MCF 10A (cell line): ENCODE results near the gene SLC22A7. TPM values are rescaled to one million over a fixed set of nuclear protein-coding genes. Genes with fewer than 3 reads are reported as not detected.

Experiments used
- BruUV-seq: library from RNA; stranded (reverse); fragments of 400-500 nt; replicated peaks from 2 replicates; lab custom pipeline; 2021; lab: Mats Ljungman, UMichigan
- CTCF ChIA-PET: fragments of 300-600 bp; sonication (Branson Sonifier 250); formaldehyde crosslinking; extraction: SDS; loops from one replicate; lab custom pipeline; 2021; ENCODE audit warnings: antibody characterized with exemption, inconsistent platforms; lab: Yijun Ruan, JAX
- POLR2A ChIA-PET: fragments of 300-600, 350-650 bp; sonication (Branson Sonifier 250); formaldehyde crosslinking; extraction: SDS; loops from one replicate; lab custom pipeline; 2020; ENCODE audit warnings: antibody characterized with exemption, inconsistent platforms; lab: Yijun Ruan, JAX
- DNase-seq: peaks from one replicate; pipeline ENCODE4 v3.0.0-alpha.2; 2018; ENCODE audit not compliant: unreplicated experiment
- H3K27ac Mint-ChIP-seq: one replicate; pipeline ENCODE4 v1.8.0; 2022; ENCODE audit warnings: mild to moderate bottlenecking, low read depth, mixed read lengths; ENCODE audit not compliant: unreplicated experiment
- H3K27me3 Mint-ChIP-seq: one replicate; pipeline ENCODE4 v1.8.0; 2022; ENCODE audit warnings: mixed read lengths; ENCODE audit not compliant: insufficient read depth, unreplicated experiment
- H3K36me3 Mint-ChIP-seq: one replicate; pipeline ENCODE4 v1.8.0; 2022; ENCODE audit warnings: mild to moderate bottlenecking, moderate library complexity, mixed read lengths; ENCODE audit not compliant: insufficient read depth, unreplicated experiment
- H3K4me1 Mint-ChIP-seq: one replicate; pipeline ENCODE4 v1.8.0; 2022; ENCODE audit warnings: mixed read lengths; ENCODE audit not compliant: insufficient read depth, unreplicated experiment
- H3K4me3 Mint-ChIP-seq: one replicate; pipeline ENCODE4 v1.8.0; 2022; ENCODE audit warnings: mild to moderate bottlenecking, moderate library complexity, mixed read lengths; ENCODE audit not compliant: unreplicated experiment
- H3K9me3 Mint-ChIP-seq: one replicate; pipeline ENCODE4 v1.8.0; 2022; ENCODE audit warnings: mixed read lengths; ENCODE audit not compliant: unreplicated experiment
- intact Hi-C: fragments of 100-400 bp; cut with micrococcal nuclease; formaldehyde crosslinking; loops from 2 replicates; pipeline ENCODE4 v1.14.1; 2022
- total RNA-seq: library from RNA; stranded (reverse); gene quantifications from 2 replicates; pipeline ENCODE4 v1.2.3, GENCODE V29; 2022
- TF ChIP-seq, protein P1 (sequence below): fragments of 200-600 bp; IDR thresholded peaks from one replicate; pipeline ENCODE4 v1.8.0; 2022; ENCODE audit warnings: antibody characterized with exemption, mild to moderate bottlenecking; ENCODE audit not compliant: unreplicated experiment

SLC22A7 gene
- total RNA-seq, 1 experiment from 2014 or later: not detected

- ChIA-PET CTCF (interaction anchor here (0.6 to 2.0 kb wide), 5 partner anchors 18 to 583 kb away, joined by 3 to 5 read pairs (median 3); no protein-coding TSS in a partner anchor), POLR2A (interaction anchor here (1.2 kb wide), 1 partner anchor 79 kb away, joined by 4 read pairs; no protein-coding TSS in a partner anchor)
- Mint-ChIP-seq H3K36me3 (no peaks in the 10 kb centered on the region), H3K27ac (no peak overlapping the region), H3K4me1 (no peaks in the 10 kb centered on the region), H3K4me3 (no peak overlapping the region), H3K9me3 (no peaks in the 10 kb centered on the region), H3K27me3 (peaks cover 39% of the 10 kb centered on the region)
- no peak for DNase-seq
- no TSS peak for BruUV-seq
- TF ChIP-seq, protein P1, sequence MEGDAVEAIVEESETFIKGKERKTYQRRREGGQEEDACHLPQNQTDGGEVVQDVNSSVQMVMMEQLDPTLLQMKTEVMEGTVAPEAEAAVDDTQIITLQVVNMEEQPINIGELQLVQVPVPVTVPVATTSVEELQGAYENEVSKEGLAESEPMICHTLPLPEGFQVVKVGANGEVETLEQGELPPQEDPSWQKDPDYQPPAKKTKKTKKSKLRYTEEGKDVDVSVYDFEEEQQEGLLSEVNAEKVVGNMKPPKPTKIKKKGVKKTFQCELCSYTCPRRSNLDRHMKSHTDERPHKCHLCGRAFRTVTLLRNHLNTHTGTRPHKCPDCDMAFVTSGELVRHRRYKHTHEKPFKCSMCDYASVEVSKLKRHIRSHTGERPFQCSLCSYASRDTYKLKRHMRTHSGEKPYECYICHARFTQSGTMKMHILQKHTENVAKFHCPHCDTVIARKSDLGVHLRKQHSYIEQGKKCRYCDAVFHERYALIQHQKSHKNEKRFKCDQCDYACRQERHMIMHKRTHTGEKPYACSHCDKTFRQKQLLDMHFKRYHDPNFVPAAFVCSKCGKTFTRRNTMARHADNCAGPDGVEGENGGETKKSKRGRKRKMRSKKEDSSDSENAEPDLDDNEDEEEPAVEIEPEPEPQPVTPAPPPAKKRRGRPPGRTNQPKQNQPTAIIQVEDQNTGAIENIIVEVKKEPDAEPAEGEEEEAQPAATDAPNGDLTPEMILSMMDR: no peak
- intact Hi-C loops: no loop called here
These were observed 44.7 kb upstream of the SLC22A7 start for GRCh38 chr6:43253401-43253800.

DNA sequence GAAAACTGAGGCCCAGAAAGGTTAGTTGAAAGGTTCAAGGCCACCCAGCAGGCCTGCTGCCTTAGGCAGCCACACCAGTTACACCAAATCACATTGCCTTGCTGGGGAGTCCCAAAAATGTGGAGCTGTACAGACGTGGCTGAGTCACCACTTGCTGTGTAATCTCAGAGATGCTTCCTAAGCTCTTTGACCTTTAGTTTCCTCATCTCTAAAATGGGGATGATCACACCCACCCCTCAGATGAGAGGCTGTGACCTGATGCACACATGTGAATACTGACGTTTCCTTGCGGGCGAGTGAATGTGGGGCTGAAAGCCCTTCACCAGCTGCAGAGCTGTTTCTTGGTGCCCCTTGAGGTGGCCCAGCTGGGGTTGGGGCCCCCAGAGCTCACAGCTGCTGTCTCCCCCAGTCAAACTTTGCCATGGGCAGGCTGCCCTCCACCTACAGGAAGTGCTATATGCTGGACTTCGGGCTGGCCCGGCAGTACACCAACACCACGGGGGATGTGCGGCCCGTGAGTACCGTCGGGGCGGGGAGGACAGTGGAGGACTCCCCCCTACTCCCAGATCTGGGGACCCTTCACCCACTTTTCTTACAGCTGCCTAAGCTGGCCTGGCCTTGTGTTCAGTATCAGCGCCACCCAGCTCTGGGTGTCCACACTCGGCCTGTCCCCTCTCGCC lies 43.8 kb upstream of the SLC22A7 start:
- ChIA-PET CTCF (interaction anchor here (0.6 to 2.0 kb wide), 2 partner anchors 81 to 255 kb away, joined by 3 to 5 read pairs; no protein-coding TSS in a partner anchor), POLR2A (interaction anchor here (0.9 to 1.1 kb wide), 2 partner anchors 80 kb away, joined by 3 read pairs; no protein-coding TSS in a partner anchor)
- Mint-ChIP-seq H3K9me3 (no peaks in the 10 kb centered on the region), H3K4me3 (no peak overlapping the region), H3K27ac (no peak overlapping the region), H3K4me1 (no peaks in the 10 kb centered on the region), H3K27me3 (peaks cover 45% of the 10 kb centered on the region), H3K36me3 (no peaks in the 10 kb centered on the region)
- no TSS peak for BruUV-seq
- no peak for DNase-seq
- TF ChIP-seq, protein P1: no peak
- intact Hi-C loops: no loop called here

- intact Hi-C loops: no loop called here
- no TSS peak for BruUV-seq
- Mint-ChIP-seq H3K36me3 (no peaks in the 10 kb centered on the region), H3K27ac (no peak overlapping the region), H3K4me3 (no peak overlapping the region), H3K4me1 (no peaks in the 10 kb centered on the region), H3K9me3 (no peaks in the 10 kb centered on the region), H3K27me3 (peaks cover 49% of the 10 kb centered on the region)
- no peak for DNase-seq
- TF ChIP-seq, protein P1: no peak
- ChIA-PET POLR2A (interaction anchor here (1.1 kb wide), 1 partner anchor 80 kb away, joined by 3 read pairs; no protein-coding TSS in a partner anchor), CTCF (no interaction called here)
These were observed 43.2 kb upstream of the SLC22A7 start for GRCh38 chr6:43254846-43255245.

DNA sequence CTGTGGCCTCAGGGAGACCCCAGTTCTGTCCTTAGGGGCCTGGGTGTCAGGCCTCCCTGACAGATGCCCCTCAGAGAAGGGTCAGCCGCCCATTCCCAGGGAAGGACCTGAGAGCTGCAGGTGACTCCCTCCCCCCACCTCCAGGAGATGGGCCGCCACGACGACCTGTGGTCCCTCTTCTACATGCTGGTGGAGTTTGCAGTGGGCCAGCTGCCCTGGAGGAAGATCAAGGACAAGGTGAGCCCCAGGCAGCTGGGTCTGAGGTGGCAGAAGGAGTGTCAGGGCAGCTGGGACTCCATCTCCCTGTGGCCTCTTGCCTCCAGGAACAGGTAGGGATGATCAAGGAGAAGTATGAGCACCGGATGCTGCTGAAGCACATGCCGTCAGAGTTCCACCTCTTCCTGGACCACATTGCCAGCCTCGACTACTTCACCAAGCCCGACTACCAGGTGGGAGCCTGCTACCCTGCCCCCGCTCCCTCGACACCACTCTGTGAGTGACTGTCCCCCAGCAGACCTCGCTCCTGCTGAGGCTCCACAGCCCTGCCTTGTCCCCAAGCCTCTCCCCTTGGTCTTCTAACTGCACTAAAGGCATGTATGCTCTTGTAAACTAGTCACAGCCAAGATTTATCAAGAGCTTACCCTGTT lies 42.5 kb upstream of the SLC22A7 start:
- Mint-ChIP-seq H3K36me3 (no peaks in the 10 kb centered on the region), H3K27ac (no peak overlapping the region), H3K4me1 (no peaks in the 10 kb centered on the region), H3K4me3 (no peak overlapping the region), H3K9me3 (no peaks in the 10 kb centered on the region), H3K27me3 (peaks cover 47% of the 10 kb centered on the region)
- ChIA-PET CTCF (interaction anchor here (0.6 to 1.0 kb wide), 2 partner anchors 26 to 1876 kb away, joined by 3 read pairs; no protein-coding TSS in a partner anchor), POLR2A (no interaction called here)
- TF ChIP-seq, protein P1: no peak
- no peak for DNase-seq
- BruUV-seq: no TSS peak
- intact Hi-C loops: no loop called here
